Activated CD8-positive, alpha-beta T cell treated with anti-CD3 and anti-CD28 coated beads, Interleukin-2, amount 10 ng/mL, durations not matched to agents 7 days and 5 days (primary cell): ENCODE data around the gene DCX. TPM values are rescaled to one million over a fixed set of nuclear protein-coding genes. Genes with fewer than 3 reads are reported as not detected.
A peak's percentile ranks its signal among the peaks of the same experiment; 100 is the strongest.

Source experiments
- ATAC-seq: fragments of 150-1000 bp; cut with Tn5 transposase; one replicate; pipeline ENCODE4 v1.10.0; 2021; ENCODE audit warnings: moderate library complexity
- CTCF ChIA-PET: fragments of 350-600 bp; sonication (Branson Sonifier 250); formaldehyde crosslinking; loops from one replicate; lab custom pipeline; 2021; ENCODE audit warnings: antibody characterized with exemption; lab: Charles Lee
- POLR2A ChIA-PET: fragments of 350-600 bp; sonication (Branson Sonifier 250); formaldehyde crosslinking; loops from one replicate; lab custom pipeline; 2021; ENCODE audit warnings: antibody characterized with exemption; lab: Charles Lee
- DNase-seq: peaks from one replicate; pipeline ENCODE4 v3.0.0-alpha.2; 2020
- H3K27ac Mint-ChIP-seq: one replicate; pipeline ENCODE4 v1.8.0; 2021; ENCODE audit warnings: mild to moderate bottlenecking, mixed read lengths
- H3K27me3 Mint-ChIP-seq: one replicate; pipeline ENCODE4 v1.8.0; 2021; ENCODE audit warnings: low read depth, mixed read lengths
- H3K36me3 Mint-ChIP-seq: one replicate; pipeline ENCODE4 v1.8.0; 2021; ENCODE audit warnings: low read depth, mixed read lengths
- H3K4me1 Mint-ChIP-seq: one replicate; pipeline ENCODE4 v1.8.0; 2021; ENCODE audit warnings: low read depth, mixed read lengths
- H3K4me3 Mint-ChIP-seq: one replicate; pipeline ENCODE4 v1.8.0; 2021; ENCODE audit warnings: mild to moderate bottlenecking, mixed read lengths
- H3K9me3 Mint-ChIP-seq: one replicate; pipeline ENCODE4 v1.8.0; 2022; ENCODE audit warnings: mixed read lengths; ENCODE audit not compliant: insufficient read depth
- total RNA-seq, 2 experiments: library from RNA; stranded (reverse); gene quantifications; one replicate each; pipeline ENCODE4 v1.2.3, GENCODE V29; 2021

Gene DCX
- not detected for total RNA-seq

GRCh38 chrX:111411983-111412382 lies at the start of gene DCX:
Gene DCX (minus strand): TSS chrX:111412192. CDS start chrX:111410398, 1,794 bp downstream.
- ChIA-PET POLR2A (no interaction called here), CTCF (no interaction called here)
- Mint-ChIP-seq H3K36me3 (no peaks in the 10 kb centered on the region), H3K9me3 (no peaks in the 10 kb centered on the region), H3K27ac (no peak within 1 kb of the TSS), H3K27me3 (no peaks in the 10 kb centered on the region), H3K4me1 (no peaks in the 10 kb centered on the region), H3K4me3 (no peak within 1 kb of the TSS)
- no peak for DNase-seq
- no peak for ATAC-seq

- Mint-ChIP-seq H3K36me3 (no peaks in the 10 kb centered on the region), H3K27ac (no peak overlapping the region), H3K9me3 (no peaks in the 10 kb centered on the region), H3K27me3 (no peaks in the 10 kb centered on the region), H3K4me3 (no peak overlapping the region), H3K4me1 (no peaks in the 10 kb centered on the region)
- ATAC-seq (no peak), DNase-seq (no peak)
- ChIA-PET CTCF (no interaction called here), POLR2A (no interaction called here)
Observed at GRCh38 chrX:111460607-111461006, 48.6 kb upstream of the DCX start.

DNA sequence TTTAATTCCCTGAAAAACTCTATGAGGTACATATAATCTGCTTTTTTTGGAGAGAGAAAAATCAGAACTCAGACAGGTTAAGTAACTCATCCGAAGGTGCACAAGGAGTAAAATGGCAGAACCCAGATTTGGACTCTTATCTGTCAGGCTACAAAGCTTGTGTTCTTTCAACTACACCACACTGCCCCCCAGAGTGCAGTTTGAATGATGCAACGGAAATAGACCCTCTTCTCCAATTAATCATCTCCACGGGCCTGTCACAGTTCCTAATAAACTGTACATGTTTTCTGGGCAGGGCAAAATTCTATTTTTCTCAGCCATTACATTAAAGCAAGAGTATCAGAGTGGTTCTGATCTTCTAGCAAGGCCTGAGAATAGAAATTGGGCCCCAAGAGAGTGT lies 35.3 kb upstream of the DCX start:
- no peak for ATAC-seq
- Mint-ChIP-seq H3K27ac (no peak overlapping the region), H3K36me3 (no peaks in the 10 kb centered on the region), H3K9me3 (no peaks in the 10 kb centered on the region), H3K4me1 (no peaks in the 10 kb centered on the region), H3K4me3 (no peak overlapping the region), H3K27me3 (no peaks in the 10 kb centered on the region)
- DNase-seq, result peak; percentile 20
- ChIA-PET CTCF (no interaction called here), POLR2A (no interaction called here)

DNA sequence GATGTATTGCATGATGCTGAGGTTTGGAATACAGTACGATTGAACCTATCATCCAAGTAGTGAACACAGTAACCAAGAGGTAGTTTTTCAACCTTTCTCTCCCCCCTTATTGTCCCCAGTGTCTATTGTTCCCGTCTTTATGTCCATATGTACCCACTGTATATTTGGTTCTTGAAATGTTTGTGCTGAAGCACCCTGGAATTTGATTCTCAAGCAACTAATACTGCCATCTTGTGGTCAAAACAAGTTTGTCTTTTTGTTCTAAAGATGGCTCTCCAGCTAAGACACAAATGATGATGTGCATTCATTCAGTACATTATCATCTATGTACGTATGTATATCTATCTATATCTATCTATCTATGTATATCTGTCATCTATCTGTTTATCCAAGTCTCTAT lies 33.5 kb upstream of the DCX start:
- ChIA-PET CTCF (no interaction called here), POLR2A (no interaction called here)
- Mint-ChIP-seq H3K9me3 (no peaks in the 10 kb centered on the region), H3K27me3 (no peaks in the 10 kb centered on the region), H3K4me1 (no peaks in the 10 kb centered on the region), H3K36me3 (no peaks in the 10 kb centered on the region), H3K27ac (no peak overlapping the region), H3K4me3 (no peak overlapping the region)
- ATAC-seq, result no peak
- no peak for DNase-seq

DNA sequence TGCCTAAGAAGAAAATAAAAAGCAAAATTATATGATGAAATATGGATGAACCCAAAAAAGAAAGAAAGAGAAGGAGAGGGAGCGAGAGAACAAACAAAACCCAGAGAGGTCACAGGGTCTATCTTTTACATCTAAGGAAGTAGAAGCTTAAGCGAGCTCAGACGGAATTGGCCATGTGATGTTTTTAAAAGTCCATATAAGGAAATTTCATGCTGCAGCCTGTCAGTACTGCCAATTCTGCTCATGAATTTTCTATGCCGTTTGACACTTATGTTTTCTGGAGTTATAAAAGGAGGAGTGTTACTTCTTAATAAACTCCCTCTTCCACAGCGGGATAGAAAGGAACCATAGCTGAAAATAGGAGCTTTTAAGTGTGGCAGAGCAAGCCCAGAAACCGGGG lies 32.9 kb upstream of the DCX start:
- ATAC-seq (no peak), DNase-seq (no peak)
- Mint-ChIP-seq H3K4me1 (no peaks in the 10 kb centered on the region), H3K27me3 (no peaks in the 10 kb centered on the region), H3K4me3 (no peak overlapping the region), H3K27ac (no peak overlapping the region), H3K36me3 (no peaks in the 10 kb centered on the region), H3K9me3 (no peaks in the 10 kb centered on the region)
- CTCF ChIA-PET, result interaction anchor here (0.9 kb wide), 1 partner anchor 26 kb away, joined by 4 read pairs; no protein-coding TSS in a partner anchor
- POLR2A ChIA-PET, result no interaction called here

- no peak for ATAC-seq
- H3K9me3 Mint-ChIP-seq, result no peaks in the 10 kb centered on the region
- ChIA-PET CTCF (no interaction called here), POLR2A (no interaction called here)
- H3K4me1 Mint-ChIP-seq, result no peaks in the 10 kb centered on the region
- no peaks in the 10 kb centered on the region for H3K36me3 Mint-ChIP-seq
- no peaks in the 10 kb centered on the region for H3K27me3 Mint-ChIP-seq
- no peak overlapping the region for H3K4me3 Mint-ChIP-seq
- H3K27ac Mint-ChIP-seq, result no peak overlapping the region
- DNase-seq, result no peak
Observed at GRCh38 chrX:111443946-111444345, 32.0 kb upstream of the DCX start.

- Mint-ChIP-seq H3K36me3 (no peaks in the 10 kb centered on the region), H3K27ac (no peak overlapping the region), H3K9me3 (no peaks in the 10 kb centered on the region), H3K4me3 (no peak overlapping the region), H3K4me1 (no peaks in the 10 kb centered on the region), H3K27me3 (no peaks in the 10 kb centered on the region)
- CTCF ChIA-PET, result no interaction called here
- no peak for DNase-seq
- no peak for ATAC-seq
- POLR2A ChIA-PET, result no interaction called here
Observed at GRCh38 chrX:111442791-111443190, 30.8 kb upstream of the DCX start.

GRCh38 chrX:111435469-111435868 lies 23.5 kb upstream of the DCX start:
- ChIA-PET CTCF (interaction anchor here (0.7 kb wide), 1 partner anchor 220 kb away, joined by 3 read pairs; no protein-coding TSS in a partner anchor), POLR2A (no interaction called here)
- Mint-ChIP-seq H3K27ac (no peak overlapping the region), H3K4me3 (no peak overlapping the region), H3K27me3 (no peaks in the 10 kb centered on the region), H3K4me1 (no peaks in the 10 kb centered on the region), H3K36me3 (no peaks in the 10 kb centered on the region), H3K9me3 (no peaks in the 10 kb centered on the region)
- ATAC-seq (no peak), DNase-seq (no peak)

GRCh38 chrX:111431001-111431400 lies 19.0 kb upstream of the DCX start:
- Mint-ChIP-seq H3K27me3 (no peaks in the 10 kb centered on the region), H3K4me3 (no peak overlapping the region), H3K27ac (no peak overlapping the region), H3K36me3 (no peaks in the 10 kb centered on the region), H3K9me3 (no peaks in the 10 kb centered on the region), H3K4me1 (no peaks in the 10 kb centered on the region)
- no peak for DNase-seq
- ChIA-PET POLR2A (no interaction called here), CTCF (no interaction called here)
- no peak for ATAC-seq

DNA sequence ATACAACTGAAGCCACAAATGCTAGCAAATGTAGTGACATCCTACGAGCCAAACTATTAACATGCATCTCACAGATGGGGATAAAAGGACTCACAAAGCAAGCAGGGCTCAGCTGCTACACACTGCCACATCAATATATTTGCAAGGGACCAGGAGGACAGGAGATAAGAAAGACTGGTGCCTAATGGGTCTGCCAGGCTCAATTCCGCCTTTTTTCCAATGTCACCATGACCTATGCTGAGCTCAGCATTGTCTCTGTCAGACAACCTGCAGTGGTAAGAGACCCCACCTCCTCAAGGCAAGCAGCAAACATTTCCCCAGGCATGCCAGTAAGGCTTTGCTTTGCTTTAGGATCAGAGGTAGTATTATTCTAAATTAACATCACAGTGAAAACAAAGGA lies 435 bp downstream of the DCX start:
- Mint-ChIP-seq H3K27me3 (no peaks in the 10 kb centered on the region), H3K4me3 (no peak overlapping the region), H3K4me1 (no peaks in the 10 kb centered on the region), H3K9me3 (no peaks in the 10 kb centered on the region), H3K36me3 (no peaks in the 10 kb centered on the region), H3K27ac (no peak overlapping the region)
- POLR2A ChIA-PET, result no interaction called here
- no peak for ATAC-seq
- CTCF ChIA-PET, result no interaction called here
- DNase-seq, result no peak

GRCh38 chrX:111410590-111411078 lies 1.4 kb downstream of the DCX start:
- Mint-ChIP-seq H3K27ac (no peak overlapping the region), H3K4me1 (no peaks in the 10 kb centered on the region), H3K36me3 (no peaks in the 10 kb centered on the region), H3K27me3 (no peaks in the 10 kb centered on the region), H3K9me3 (no peaks in the 10 kb centered on the region), H3K4me3 (no peak overlapping the region)
- no peak for DNase-seq
- POLR2A ChIA-PET, result no interaction called here
- ATAC-seq, result no peak
- CTCF ChIA-PET, result no interaction called here

DNA sequence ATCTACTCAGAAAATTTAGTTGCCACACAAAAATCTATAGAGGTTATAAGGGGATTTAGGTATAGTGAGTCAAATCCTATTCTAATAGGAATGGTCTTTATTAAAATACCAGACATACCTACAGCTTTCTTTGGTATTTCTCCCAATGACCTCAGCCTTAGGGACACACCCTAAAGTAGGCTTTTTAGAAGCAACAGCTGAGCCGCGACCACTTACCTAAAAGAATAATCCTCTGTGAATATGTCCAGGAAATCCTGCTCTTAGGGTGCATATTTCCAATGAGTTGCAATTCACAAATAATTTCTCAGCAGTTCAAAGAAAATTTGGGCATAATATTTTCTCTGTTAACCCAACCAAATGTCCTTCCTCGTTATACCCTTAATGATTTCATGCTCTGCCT lies 2.7 kb downstream of the DCX start:
- Mint-ChIP-seq H3K27ac (no peak overlapping the region), H3K4me1 (no peaks in the 10 kb centered on the region), H3K9me3 (no peaks in the 10 kb centered on the region), H3K4me3 (no peak overlapping the region), H3K27me3 (no peaks in the 10 kb centered on the region), H3K36me3 (no peaks in the 10 kb centered on the region)
- ChIA-PET CTCF (no interaction called here), POLR2A (no interaction called here)
- ATAC-seq (no peak), DNase-seq (no peak)

GRCh38 chrX:111407948-111408347 lies 4.0 kb downstream of the DCX start:
- ATAC-seq (no peak), DNase-seq (no peak)
- CTCF ChIA-PET, result no interaction called here
- H3K27me3 Mint-ChIP-seq, result no peaks in the 10 kb centered on the region
- H3K4me3 Mint-ChIP-seq, result no peak overlapping the region
- no peaks in the 10 kb centered on the region for H3K4me1 Mint-ChIP-seq
- no peaks in the 10 kb centered on the region for H3K36me3 Mint-ChIP-seq
- H3K27ac Mint-ChIP-seq, result no peak overlapping the region
- POLR2A ChIA-PET, result no interaction called here
- H3K9me3 Mint-ChIP-seq, result no peaks in the 10 kb centered on the region
